CD4-positive, alpha-beta T cell treated with Interleukin-6 at 100 ng/mL for 8 hours (primary cell): ENCODE data around the gene USP44.
A peak's percentile ranks its signal among the peaks of the same experiment; 100 is the strongest.

Experiments
- DNase-seq: peaks from one replicate; pipeline ENCODE4 v3.0.0-alpha.2; 2020; ENCODE audit warnings: mixed read lengths, low spot score

Gene USP44

DNA sequence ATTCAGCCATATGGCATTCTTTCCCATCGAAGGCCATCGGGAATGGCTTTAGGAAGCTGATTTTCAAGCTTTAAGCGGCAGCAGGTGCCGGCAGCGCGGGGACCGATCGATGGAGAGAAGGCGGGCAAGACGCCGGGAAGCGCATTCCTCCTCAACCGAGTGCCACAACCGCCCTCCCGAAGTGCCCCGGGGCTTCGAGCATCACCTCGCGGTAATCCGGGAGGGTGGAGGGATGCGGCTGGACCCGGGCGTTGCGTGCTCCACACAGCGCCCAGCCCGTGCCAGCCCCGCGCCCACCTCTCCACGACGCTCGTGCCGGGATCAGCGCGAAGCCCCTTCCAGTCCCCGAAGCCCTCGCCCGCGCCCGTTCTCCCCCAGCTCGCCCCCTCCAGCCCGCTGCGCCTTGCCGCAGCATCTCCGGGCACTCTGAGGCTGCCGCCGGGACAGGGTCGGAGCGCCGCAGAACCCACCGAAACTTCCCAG, 3.2 kb downstream of the USP44 start:
- peak; percentile 6 for DNase-seq

GRCh38 chr12:95547522-95548055, 3.7 kb downstream of the USP44 start:
- no peak for DNase-seq

DNA sequence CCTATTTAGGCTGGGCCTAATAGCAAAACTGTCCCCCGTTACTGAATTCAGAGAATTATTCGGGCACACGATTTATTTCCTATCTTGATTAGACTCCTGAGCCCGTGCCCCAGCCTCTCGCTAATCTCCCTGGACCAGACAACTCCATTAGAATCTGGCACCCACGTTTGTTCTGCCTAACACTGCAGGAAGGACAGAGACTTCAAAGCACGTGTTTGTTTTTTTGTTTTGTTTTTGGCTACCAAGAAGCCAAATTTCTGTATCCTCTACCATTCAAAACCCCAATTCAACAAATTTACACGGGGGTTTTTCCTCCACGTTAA, 4.8 kb downstream of the USP44 start:
- DNase-seq: no peak

- DNase-seq: no peak
Measured at GRCh38 chr12:95545731-95546490, 5.4 kb downstream of the USP44 start.

- DNase-seq: no peak
Measured at GRCh38 chr12:95545303-95545702, 6.0 kb downstream of the USP44 start.

DNA sequence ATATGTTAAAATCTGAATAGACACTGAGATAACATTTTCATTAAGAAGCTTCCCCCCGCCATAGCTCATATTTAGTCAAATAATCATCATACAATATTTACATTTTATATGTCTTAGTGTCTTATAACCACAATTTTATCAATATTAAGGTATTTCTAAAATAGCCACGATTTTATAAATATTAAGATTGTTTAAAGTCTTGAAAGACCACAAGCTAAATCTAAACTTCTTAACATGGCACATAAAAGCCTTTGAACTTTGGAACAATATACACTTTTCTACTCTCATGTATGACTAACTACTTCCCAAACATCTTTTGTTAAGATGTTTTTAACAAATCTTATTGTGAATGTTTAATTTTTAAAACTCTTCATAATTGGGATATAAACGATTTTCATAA, 6.5 kb downstream of the USP44 start:
- DNase-seq: no peak

DNA sequence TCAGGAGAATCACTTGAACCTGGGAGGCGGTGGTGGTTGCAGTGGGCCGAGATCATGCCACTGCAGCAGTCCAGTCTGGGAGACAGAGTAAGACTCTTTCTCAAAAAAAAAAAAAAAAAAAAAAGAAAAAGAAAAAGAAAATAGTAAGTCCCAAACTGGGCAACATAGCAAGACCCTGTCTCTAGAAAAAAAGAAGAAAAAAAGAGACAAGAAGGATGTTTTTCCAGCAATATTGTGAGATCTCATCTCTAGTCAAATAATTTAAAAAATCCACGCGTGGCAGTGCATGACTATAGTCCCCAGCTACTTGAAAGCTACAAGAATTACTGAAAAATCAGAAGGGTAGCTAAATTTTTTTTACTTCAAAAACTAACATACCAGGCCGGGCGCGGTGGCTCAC, 8.0 kb downstream of the USP44 start:
- DNase-seq: no peak

GRCh38 chr12:95541436-95541835, 9.8 kb downstream of the USP44 start:
- no peak for DNase-seq

GRCh38 chr12:95538656-95539055, 12.6 kb downstream of the USP44 start:
- DNase-seq: no peak

DNA sequence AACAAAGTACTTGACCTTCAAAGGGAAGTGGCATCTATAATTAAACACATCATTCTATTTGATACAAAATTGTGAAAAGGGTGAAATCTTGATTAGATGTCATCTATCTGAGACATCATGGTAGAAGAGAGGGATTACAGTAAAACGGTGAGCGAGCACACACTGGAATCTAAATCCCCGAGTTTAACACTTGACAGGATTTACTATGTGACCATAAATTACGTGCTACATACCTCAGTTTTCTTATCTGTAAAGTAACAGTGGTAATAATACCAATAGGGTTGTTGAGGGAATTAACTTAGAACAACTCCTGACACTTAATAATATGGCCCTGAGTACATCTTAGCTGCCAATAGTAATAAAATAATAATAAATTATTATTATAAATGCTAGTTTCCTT, 13.3 kb downstream of the USP44 start:
- no peak for DNase-seq

GRCh38 chr12:95533985-95534384, 17.3 kb downstream of the USP44 start:
- DNase-seq: no peak

DNA sequence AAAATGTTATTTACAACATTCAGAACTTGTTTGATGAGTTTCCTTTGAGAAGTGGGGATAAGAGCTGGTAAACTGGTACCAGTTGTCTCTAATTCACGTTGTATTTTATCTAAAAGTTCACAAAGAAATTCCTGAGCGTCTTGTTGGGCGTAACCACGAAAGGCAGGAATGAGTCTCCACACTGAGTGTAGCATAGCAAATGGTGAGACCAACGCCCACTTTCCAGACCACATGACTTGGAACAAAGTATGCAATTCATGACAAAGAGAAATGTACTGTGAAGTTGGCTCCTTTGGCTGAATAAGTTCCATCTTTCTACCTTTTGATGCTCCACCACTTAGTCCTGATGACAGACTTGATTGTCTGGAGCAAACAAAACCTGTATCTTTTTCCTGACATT, 18.4 kb downstream of the USP44 start:
- no peak for DNase-seq

GRCh38 chr12:95529693-95530225, 21.5 kb downstream of the USP44 start:
- no peak for DNase-seq

DNA sequence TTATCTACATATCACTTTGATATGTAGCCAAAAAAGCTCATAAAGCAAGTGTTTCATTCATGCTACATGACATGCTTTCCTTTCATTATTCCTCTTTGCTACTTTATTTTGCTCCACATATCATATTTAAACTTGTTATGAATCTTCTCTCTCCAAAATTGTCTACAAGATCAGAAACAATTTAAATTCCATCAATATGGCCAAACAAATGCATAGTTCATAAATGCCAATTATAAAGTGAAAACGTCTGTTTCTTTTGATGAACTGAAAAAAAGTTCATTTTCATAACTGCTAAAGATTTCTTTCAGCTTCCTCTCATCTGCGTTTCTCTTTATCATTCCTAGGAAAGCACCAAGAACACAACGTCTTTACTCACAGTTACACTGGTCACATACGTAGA, 22.8 kb downstream of the USP44 start:
- no peak for DNase-seq

- no peak for DNase-seq
Measured at GRCh38 chr12:95522692-95523091, 28.6 kb downstream of the USP44 start.

- no peak for DNase-seq
Measured at GRCh38 chr12:95520816-95521215, 30.5 kb downstream of the USP44 start.

DNA sequence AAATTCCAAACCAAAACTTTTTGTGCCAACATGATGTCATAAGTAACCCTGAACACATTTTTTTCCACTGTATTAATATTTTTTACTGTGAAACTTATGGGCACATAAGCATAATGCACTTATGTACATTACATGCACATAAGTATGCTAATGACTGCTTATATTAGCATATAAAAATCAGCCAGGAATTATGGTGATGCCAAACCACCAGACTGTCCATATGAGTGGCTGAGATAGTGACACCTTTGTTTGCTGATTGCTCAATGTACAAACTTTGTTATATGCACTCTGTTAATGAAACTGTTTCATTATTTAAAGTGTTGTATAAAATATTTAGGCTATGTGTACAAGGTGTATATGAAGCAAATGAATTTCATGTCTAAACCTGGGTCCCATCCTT, 32.3 kb downstream of the USP44 start:
- DNase-seq: no peak

GRCh38 chr12:95517246-95517645, 34.0 kb downstream of the USP44 start:
- DNase-seq: no peak

- DNase-seq: no peak
Measured at GRCh38 chr12:95516757-95517156, 34.5 kb downstream of the USP44 start.

GRCh38 chr12:95515197-95515596, 36.1 kb downstream of the USP44 start:
- DNase-seq: no peak

- no peak for DNase-seq
Measured at GRCh38 chr12:95513599-95513998, 37.7 kb downstream of the USP44 start.

- no peak for DNase-seq
Measured at GRCh38 chr12:95511977-95512376, 39.3 kb downstream of the USP44 start.

DNA sequence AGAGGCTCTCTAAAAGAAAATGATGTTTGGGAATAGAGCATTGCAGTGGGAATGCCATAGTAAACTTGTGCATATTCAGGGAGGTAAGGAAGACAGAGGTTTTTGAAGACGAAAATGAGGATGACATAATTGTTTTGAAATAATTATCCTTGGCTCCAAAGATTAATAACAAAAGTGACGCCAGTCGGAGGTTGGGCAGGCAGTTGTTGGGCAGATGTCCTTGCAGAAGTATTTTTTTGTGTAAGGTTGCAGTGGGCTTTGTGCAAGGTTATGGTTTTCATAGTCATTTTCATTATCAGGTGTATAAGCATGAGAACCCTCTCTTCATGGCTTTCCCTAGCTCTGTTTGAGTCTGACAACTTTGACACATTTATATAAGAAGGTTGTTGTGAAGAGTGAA, 42.0 kb downstream of the USP44 start:
- no peak for DNase-seq
